OCI-LY7 (cell line): ENCODE data around the gene LRRC8D. TPM values are rescaled to one million over a fixed set of nuclear protein-coding genes. Genes with fewer than 3 reads are reported as not detected.

ENCODE experiments used
- BruUV-seq: library from RNA; stranded (reverse); fragments of 400-500 nt; replicated peaks from 2 replicates; lab custom pipeline; 2021; lab: Mats Ljungman, UMichigan
- CTCF ChIA-PET: fragments of 300-600 bp; sonication (Branson Sonifier 250); formaldehyde crosslinking; loops from one replicate; lab custom pipeline; 2022; ENCODE audit warnings: antibody characterized with exemption; ENCODE audit not compliant: unreplicated experiment; lab: Charles Lee
- POLR2A ChIA-PET: fragments of 300-600 bp; sonication (Branson Sonifier 250); formaldehyde crosslinking; loops from one replicate; lab custom pipeline; 2022; ENCODE audit warnings: antibody characterized with exemption; lab: Charles Lee
- DNase-seq: peaks from one replicate; pipeline ENCODE4 v3.0.0-alpha.2; 2015; ENCODE audit warnings: low spot score
- H2AFZ ChIP-seq: fragments of 200-600 bp; sonication (generic), shearing (Covaris generic); 2 replicates; pipeline ENCODE4 v1.6.1; 2014; ENCODE audit warnings: mild to moderate bottlenecking, antibody characterized with exemption, low read length, moderate library complexity
- H3K27ac ChIP-seq: fragments of 200-600 bp; sonication (generic); 2 replicates; pipeline ENCODE4 v1.5.1; 2014; ENCODE audit warnings: mixed run types, low read depth, mild to moderate bottlenecking, moderate library complexity, low read length, inconsistent platforms; ENCODE audit not compliant: poor library complexity, severe bottlenecking
- H3K36me3 ChIP-seq: fragments of 200-600 bp; sonication (generic); 2 replicates; pipeline ENCODE4 v1.6.1; 2014; ENCODE audit warnings: mild to moderate bottlenecking, antibody characterized with exemption, low read length, moderate library complexity, mixed read lengths; ENCODE audit not compliant: insufficient read depth
- H3K4me1 ChIP-seq: fragments of 200-600 bp; sonication (generic); 2 replicates; pipeline ENCODE4 v1.5.1; 2014; ENCODE audit warnings: mild to moderate bottlenecking, low read length; ENCODE audit not compliant: insufficient read depth, poor library complexity, severe bottlenecking
- H3K4me2 ChIP-seq: fragments of 200-600 bp; sonication (generic); 2 replicates; pipeline ENCODE4 v1.6.1; 2014; ENCODE audit warnings: mild to moderate bottlenecking, low read length
- H3K4me3 ChIP-seq: fragments of 200-600 bp; sonication (generic); 2 replicates; pipeline ENCODE4 v1.5.1; 2014; ENCODE audit warnings: mild to moderate bottlenecking, low read depth, low read length; ENCODE audit not compliant: poor library complexity, severe bottlenecking
- H3K79me2 ChIP-seq: fragments of 200-600 bp; sonication (generic); 2 replicates; pipeline ENCODE4 v1.6.1; 2016; ENCODE audit warnings: low read depth, mild to moderate bottlenecking, low read length, moderate library complexity, mixed read lengths; ENCODE audit not compliant: insufficient read depth
- H3K9me2 ChIP-seq: fragments of 200-600 bp; sonication (generic); 2 replicates; pipeline ENCODE4 v1.6.1; 2016; ENCODE audit warnings: mild to moderate bottlenecking, low read length, mixed read lengths; ENCODE audit not compliant: insufficient read depth
- H3K9me3 ChIP-seq: fragments of 200-600 bp; sonication (generic); 2 replicates; pipeline ENCODE4 v1.6.1; 2014; ENCODE audit warnings: mild to moderate bottlenecking, mixed run types, low read length, mixed read lengths
- H4K20me1 ChIP-seq: fragments of 200-600 bp; sonication (generic); 2 replicates; pipeline ENCODE4 v1.6.1; 2014; ENCODE audit warnings: mild to moderate bottlenecking, antibody characterized with exemption, low read length, moderate library complexity, mixed read lengths; ENCODE audit not compliant: insufficient read depth
- EZH2phosphoT487 ChIP-seq: fragments of 200-600 bp; sonication (generic); IDR thresholded peaks from 2 replicates; pipeline ENCODE4 v1.6.1; 2018; ENCODE audit warnings: low read depth, borderline replicate concordance, mild to moderate bottlenecking, mixed run types, antibody characterized with exemption, low read length, moderate library complexity, mixed read lengths
- intact Hi-C: fragments of 100-400 bp; cut with micrococcal nuclease; formaldehyde crosslinking; loops from one replicate; pipeline ENCODE4 v1.10.0; 2022; ENCODE audit not compliant: unreplicated experiment
- total RNA-seq, 2 experiments: library from RNA; depleted of rRNA in 1 of 2; stranded (reverse); fragments of >200 nt in 1 of 2; shearing (Covaris generic) in 1 of 2; gene quantifications; 2 replicates each; pipeline ENCODE4 v1.2.3, GENCODE V29; 2014 to 2022
- TF ChIP-seq, protein P1 (sequence below): fragments of 200-600 bp; sonication (generic); conservative IDR thresholded peaks from 2 replicates; pipeline ENCODE4 v1.5.1; 2014; ENCODE audit warnings: mild to moderate bottlenecking, antibody characterized with exemption, low read length, moderate library complexity, mixed read lengths

Gene LRRC8D
- total RNA-seq, 2 experiments from 2014 or later: 23.8 to 37.1 TPM

DNA sequence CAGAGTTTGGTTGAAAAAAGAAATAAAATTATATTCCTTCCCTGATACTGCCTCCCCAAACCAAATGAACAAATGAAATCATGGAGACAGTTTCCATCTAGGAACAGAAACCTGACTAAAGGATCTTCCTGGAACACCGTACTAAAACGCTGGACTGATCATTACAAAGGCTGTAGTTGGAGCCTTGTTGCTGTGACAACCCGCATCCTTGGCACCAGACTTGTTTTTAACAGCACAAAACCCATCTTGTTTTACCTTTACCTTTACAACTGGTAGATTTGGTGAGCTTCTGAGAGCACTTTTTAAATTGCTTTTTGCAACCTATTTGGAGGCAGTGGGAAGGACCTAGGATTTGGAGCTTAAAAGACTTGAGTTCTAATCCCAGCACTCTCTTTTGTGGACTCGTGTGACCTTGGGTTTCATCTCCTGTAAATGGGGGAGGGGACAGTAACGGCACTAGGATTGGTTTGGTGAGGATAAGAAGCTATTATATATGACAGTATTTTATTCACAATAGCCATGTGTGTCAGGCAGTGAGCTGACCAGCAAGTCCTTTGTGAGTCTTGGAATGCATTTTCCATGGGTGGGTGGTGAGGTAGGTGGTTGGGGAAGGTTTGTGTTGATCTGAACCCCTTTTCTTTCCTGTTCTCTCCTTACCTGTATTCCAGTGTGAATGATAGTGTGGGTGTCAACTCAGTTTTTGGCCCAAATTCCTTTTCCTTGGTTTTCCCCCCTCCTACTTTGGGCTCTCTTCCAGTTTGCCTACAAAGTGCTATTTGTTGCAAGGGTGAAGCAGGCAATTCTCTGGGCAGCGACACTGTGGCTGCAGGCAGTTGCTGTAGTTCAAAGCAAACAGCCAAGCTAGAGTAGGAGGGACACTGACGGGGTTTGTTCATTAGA lies 12.6 kb downstream of the LRRC8D start:
- Histone ChIP-seq H4K20me1 (no peaks in the 10 kb centered on the region), H3K4me1 (peaks cover 7% of the 10 kb centered on the region)

DNA sequence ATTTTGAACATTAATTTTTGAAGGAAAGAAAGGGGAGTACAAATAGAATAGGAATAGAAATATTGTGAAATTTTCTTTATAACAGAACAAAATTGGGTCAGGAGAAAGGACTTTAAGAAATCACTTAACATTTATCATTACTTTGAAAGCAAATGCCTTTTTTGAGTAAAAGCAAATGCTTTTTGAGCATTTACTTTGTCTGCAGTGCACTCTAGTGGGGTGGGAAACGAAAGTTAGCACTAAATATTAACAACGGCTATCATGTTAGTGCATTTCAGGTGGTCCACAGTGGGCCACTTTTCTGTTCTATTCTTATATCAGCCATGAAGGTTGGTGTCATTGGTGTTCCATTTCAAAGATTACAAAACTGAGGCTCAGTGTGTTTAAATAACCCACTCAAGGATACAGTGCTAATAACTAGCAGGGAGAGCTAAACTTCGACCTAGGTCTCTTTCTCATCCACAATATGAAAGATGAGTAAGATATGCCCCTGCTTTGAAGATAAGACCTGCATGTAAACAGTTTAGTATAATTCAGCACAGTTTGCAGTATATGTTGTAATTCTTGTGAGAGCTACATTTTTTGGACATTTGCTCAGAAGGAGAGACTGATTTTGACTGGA lies 13.4 kb downstream of the LRRC8D start:
- no peak overlapping the region for H3K4me2 ChIP-seq
- BruUV-seq: no TSS peak
- POLR2A ChIA-PET: interaction anchor here (1.5 kb wide), 1 partner anchor 29 kb away, joined by 3 read pairs; no protein-coding TSS in a partner anchor
- no peaks in the 10 kb centered on the region for H3K9me2 ChIP-seq
- H3K36me3 ChIP-seq: no peaks in the 10 kb centered on the region
- H2AFZ ChIP-seq: no peak overlapping the region
- no peaks in the 10 kb centered on the region for H4K20me1 ChIP-seq
- no peaks in the 10 kb centered on the region for H3K79me2 ChIP-seq
- no peak overlapping the region for H3K27ac ChIP-seq
- CTCF ChIA-PET: no interaction called here
- TF ChIP-seq, protein P1, sequence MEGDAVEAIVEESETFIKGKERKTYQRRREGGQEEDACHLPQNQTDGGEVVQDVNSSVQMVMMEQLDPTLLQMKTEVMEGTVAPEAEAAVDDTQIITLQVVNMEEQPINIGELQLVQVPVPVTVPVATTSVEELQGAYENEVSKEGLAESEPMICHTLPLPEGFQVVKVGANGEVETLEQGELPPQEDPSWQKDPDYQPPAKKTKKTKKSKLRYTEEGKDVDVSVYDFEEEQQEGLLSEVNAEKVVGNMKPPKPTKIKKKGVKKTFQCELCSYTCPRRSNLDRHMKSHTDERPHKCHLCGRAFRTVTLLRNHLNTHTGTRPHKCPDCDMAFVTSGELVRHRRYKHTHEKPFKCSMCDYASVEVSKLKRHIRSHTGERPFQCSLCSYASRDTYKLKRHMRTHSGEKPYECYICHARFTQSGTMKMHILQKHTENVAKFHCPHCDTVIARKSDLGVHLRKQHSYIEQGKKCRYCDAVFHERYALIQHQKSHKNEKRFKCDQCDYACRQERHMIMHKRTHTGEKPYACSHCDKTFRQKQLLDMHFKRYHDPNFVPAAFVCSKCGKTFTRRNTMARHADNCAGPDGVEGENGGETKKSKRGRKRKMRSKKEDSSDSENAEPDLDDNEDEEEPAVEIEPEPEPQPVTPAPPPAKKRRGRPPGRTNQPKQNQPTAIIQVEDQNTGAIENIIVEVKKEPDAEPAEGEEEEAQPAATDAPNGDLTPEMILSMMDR: no peak
- no peak for TF ChIP-seq EZH2phosphoT487
- no peaks in the 10 kb centered on the region for H3K9me3 ChIP-seq
- peaks cover 7% of the 10 kb centered on the region for H3K4me1 ChIP-seq
- intact Hi-C loops: no loop called here
- DNase-seq: no peak
- no peak overlapping the region for H3K4me3 ChIP-seq

More for the DNA sequence above, 12.6 kb downstream of the LRRC8D start:
- no TSS peak for BruUV-seq
- no peak for DNase-seq
- TF ChIP-seq EZH2phosphoT487: no peak
- TF ChIP-seq, protein P1: no peak
- intact Hi-C loops: no loop called here
- H3K4me2 ChIP-seq: no peak overlapping the region
- H3K9me2 ChIP-seq: no peaks in the 10 kb centered on the region
- no peaks in the 10 kb centered on the region for H3K9me3 ChIP-seq
- no peaks in the 10 kb centered on the region for H3K36me3 ChIP-seq
- no peak overlapping the region for H3K4me3 ChIP-seq
- H3K27ac ChIP-seq: no peak overlapping the region
- ChIA-PET POLR2A (interaction anchor here (0.9 to 1.2 kb wide), 2 partner anchors 9 to 10 kb away, joined by 3 to 5 read pairs; no protein-coding TSS in a partner anchor), CTCF (no interaction called here)
- no peak overlapping the region for H2AFZ ChIP-seq
- H3K79me2 ChIP-seq: no peaks in the 10 kb centered on the region
